GM12864 (cell line): ENCODE measurements around the gene ZC3H18.

Experiments used
- DNase-seq: peaks from one replicate; pipeline ENCODE4 v3.0.0-alpha.2; 2011; ENCODE audit warnings: low read depth
- H3K4me3 ChIP-seq: 2 replicates; pipeline ENCODE4 v1.5.1; 2011; ENCODE audit warnings: mild to moderate bottlenecking, low read depth, low read length, control low read depth
- CTCF ChIP-seq: IDR thresholded peaks from 2 replicates; pipeline ENCODE4 v1.5.1; 2011; ENCODE audit warnings: low read depth, mild to moderate bottlenecking, moderate library complexity, low read length, control low read depth, inconsistent platforms; ENCODE audit errors: missing control alignments

ZC3H18 gene

DNA sequence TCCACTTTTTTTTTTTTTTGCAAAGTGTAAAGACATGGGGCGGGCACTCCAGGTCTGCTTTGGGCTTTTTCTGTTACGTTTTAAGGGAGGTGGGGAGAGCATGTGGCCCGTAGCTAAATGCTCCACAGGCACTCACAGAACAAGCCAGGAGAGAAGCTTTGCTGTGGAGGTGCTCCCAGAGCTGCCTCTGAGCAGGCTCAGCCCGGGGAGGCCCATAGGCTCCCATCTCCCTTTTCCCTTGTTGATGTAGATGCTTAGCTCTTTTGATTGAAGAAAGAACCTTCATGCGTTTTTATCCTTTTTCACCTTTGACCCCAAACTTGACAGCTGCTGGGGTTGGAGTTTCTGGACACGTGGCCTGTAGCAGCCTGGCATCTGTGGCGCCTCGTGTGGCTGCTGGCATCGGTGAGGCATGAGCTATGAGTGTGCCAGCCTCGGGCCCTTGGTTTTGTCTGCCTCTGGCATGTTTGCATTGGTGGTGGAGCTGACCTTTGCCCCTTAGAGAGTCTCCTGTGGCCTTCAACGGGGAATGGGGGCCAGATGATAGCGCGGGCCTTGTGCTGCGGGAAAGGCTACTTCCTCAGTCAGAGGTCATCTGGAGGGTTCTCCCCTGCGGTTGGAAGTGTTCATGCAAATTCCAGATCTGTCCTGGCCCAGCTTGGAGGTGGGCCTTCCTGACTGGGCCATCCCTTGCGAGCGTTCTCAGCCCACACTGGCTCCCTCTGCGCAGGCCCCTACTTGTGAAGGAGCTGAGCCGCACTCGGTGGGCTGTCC is 48.2 kb downstream of the ZC3H18 start:
- TF ChIP-seq CTCF, result no peak
- DNase-seq, result no peak
- H3K4me3 ChIP-seq, result no peak overlapping the region

- no peak overlapping the region for H3K4me3 ChIP-seq
- DNase-seq, result no peak
- no peak for TF ChIP-seq CTCF
Observed at GRCh38 chr16:88618956-88619667, 48.9 kb downstream of the ZC3H18 start.

DNA sequence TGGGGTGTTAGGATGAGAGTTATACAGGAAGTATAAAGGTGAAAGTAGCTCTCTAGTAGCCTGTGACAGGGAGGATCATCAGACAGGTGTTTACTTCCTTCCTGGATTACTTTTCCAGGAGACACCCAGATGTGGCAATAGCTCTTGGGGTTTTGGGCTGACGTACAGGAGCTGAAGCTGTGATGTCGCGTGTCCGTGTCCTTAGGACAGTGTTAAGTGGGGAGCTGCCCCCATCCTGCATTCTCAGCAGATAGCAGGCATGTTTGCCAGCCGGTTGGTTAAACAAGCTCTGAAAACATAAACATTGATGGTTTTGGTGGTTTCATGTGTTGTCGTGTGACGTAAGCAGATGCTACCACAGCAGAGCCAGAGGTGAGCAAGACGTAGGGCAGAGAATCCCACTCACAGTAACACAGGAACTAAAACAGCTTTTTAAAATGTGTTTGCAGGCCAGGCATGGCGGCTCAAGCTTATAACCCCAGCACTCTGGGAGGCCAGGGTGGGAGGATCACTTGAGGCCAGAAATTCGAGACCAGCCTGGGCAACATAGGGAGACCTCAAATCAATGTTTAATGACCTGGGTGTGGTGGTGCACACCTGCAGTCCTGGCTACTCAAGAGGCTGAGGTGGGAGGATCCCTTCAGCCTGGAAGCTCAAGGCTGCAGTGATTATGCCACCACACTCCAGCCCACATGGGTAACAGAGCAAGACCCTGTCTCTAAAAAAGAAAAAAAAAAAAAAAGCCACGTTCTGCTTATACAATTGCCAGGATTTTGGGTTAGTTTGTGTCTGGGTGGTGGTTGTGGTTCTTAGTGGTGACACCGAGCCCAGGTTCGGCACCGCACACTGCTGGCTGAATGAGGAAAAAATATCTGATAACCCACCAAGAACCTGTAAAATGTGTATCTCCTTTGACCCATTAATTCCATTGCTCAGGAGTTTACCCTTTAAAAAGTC is 49.9 kb downstream of the ZC3H18 start:
- no peak for DNase-seq
- H3K4me3 ChIP-seq, result no peak overlapping the region
- no peak for TF ChIP-seq CTCF

DNA sequence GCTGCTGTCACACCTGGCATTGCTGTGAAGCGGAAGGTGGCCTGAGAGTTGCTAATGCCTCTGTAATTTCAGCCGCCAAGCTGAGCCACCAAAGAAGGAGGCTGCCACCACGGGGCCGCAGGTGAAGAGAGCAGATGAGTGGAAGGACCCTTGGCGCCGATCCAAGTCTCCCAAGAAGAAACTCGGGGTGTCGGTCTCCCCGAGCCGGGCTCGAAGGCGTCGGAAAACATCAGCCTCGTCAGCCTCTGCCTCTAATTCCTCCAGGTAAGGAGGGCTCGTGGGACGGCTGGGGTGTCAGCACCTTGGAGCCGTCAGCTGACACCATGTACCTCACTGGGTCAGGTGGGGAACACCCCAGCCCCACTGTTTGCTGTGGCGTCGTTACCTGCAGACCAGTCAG is 51.9 kb downstream of the ZC3H18 start:
- H3K4me3 ChIP-seq, result no peak overlapping the region
- TF ChIP-seq CTCF, result no peak
- DNase-seq, result no peak

GRCh38 chr16:88622866-88623265 is 52.7 kb downstream of the ZC3H18 start:
- no peak for TF ChIP-seq CTCF

GRCh38 chr16:88623858-88624257 is 53.7 kb downstream of the ZC3H18 start:
- no peak overlapping the region for H3K4me3 ChIP-seq
- TF ChIP-seq CTCF, result no peak
- no peak for DNase-seq

More at GRCh38 chr16:88622866-88623265, 52.7 kb downstream of the ZC3H18 start:
- no peak for DNase-seq
- no peak overlapping the region for H3K4me3 ChIP-seq
